Measurements from ENCODE around the gene MORF4L2.

Gene MORF4L2, protein sequence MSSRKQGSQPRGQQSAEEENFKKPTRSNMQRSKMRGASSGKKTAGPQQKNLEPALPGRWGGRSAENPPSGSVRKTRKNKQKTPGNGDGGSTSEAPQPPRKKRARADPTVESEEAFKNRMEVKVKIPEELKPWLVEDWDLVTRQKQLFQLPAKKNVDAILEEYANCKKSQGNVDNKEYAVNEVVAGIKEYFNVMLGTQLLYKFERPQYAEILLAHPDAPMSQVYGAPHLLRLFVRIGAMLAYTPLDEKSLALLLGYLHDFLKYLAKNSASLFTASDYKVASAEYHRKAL

DNA sequence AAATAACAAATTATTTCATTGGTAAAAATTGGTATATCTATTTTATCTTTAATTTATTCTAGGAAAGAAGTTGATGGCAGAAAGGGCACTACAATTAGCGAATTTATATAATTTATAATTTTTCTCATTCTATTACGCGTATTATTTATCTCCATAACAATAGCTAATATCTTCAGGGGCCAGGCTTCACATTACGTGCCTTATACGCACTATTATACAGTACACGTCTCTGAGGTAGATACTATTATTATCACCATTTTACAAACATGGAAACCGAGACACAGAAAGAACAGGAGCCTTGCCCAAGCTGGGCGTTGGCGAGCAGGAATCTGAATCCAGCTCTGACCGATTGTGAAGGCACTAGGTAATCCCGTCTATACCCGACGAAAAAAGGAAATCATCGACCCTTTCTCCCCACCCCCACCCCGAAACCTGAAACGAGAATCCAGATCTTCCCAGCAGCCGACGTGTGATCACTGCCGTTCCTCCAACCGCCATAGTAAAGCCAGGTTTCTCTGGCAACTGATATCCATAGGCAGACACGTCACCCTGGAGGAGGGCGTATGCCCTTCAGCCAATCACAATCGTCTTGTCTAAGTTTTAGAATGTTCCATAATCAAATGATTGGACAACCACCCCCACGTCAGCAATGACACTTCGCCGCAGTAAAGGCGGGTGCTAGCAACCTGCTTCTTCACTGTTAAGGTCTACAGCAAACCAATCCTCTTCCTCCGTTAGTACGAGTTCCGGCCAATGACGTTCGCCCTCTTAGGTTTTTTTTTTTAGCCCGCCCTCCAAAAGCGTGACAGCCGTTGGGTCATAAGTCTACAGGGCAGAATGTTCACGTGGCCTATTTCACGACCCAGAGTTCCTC is at the start of gene MORF4L2:
TSS of gene MORF4L2 (minus strand) at position 501 of the 874 bp plus-strand sequence. CDS start 9,672 bp downstream, outside the sequence.
- peak; percentile 84 for DNase-seq (ENCODE audit: low spot score)

DNA sequence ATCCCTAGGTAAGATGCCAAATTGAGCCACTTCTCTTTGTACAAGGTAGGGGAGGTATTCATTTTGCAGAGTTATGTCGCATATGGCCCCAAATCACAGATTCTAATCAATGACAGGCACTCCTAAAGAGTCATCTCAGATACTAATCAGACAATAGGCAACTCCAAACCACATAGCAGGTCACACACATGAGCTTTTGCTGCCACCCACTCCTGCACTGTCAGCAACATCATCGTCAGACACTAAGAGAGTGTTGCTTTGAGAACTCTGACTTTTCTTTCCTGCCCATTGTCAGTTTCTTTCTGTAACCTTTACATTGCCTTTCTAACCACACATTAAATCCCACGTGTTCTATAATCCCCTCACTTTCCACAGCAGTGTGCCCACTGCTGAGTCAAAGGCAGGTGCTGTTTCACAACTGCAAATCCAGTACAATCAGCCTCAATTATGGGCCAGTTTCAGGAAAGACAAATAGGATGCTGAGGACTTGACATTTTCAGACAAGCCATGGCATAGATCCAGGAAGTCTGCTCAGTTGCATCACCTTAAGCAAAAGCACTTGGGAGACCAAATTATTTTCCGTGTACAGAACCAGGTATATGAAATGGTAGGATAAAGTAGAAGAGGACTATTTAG is 47.7 kb upstream of the MORF4L2 start:
- DNase-seq (ENCODE audit: low spot score), result no peak

DNA sequence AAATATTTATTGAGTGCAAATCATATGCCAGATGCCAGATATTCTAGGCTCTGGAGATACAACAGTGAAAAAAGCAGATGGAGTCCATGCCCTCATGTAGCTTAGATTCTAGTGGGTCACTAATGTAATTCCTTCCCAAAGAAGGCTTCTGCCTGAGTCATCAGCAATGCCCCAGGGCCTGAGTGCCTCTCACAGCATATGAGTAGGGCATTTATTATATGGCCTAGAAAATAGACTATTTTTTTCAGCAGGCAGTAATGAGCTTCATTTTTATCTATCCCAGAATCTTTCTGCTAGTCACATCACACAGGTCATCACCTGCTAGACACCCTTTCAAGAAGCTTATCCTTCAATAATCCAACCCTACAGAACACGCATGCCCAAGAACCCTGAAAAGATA is 46.5 kb upstream of the MORF4L2 start:
- no peak for DNase-seq (ENCODE audit: low spot score)

DNA sequence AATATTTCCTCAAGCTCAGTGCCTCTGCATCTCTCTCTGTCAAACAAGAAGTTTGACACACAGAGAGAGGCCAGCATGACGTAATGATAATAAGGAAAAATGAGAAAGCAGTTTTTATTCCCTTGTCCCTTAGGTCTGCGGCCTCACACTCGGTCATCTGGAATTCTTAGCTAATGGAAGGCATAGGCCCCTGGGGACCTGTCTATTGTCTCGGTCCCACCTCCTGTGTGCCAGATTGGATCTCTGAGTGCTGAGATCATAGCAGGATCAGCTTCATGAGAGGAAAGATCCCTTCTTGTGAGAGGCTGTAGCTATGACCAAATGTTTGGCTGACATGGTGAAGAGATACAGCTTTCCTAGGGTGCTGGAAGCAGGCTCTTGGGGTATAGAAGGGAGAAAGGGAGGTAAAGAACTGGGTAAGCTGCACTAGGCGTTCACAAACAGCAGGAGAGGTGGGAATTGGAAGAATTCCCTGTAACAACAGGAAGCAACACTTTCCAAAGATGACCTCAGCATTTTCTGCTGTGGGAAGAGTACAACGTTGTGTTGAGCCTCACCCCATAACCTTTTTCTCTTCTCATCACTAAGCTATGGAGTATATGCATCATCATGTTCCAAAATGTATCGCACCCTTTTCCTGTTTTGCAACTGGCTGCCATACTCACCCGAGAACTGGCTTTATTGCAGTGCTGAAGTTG is 44.4 kb upstream of the MORF4L2 start:
- DNase-seq (ENCODE audit: low spot score), result no peak

DNA sequence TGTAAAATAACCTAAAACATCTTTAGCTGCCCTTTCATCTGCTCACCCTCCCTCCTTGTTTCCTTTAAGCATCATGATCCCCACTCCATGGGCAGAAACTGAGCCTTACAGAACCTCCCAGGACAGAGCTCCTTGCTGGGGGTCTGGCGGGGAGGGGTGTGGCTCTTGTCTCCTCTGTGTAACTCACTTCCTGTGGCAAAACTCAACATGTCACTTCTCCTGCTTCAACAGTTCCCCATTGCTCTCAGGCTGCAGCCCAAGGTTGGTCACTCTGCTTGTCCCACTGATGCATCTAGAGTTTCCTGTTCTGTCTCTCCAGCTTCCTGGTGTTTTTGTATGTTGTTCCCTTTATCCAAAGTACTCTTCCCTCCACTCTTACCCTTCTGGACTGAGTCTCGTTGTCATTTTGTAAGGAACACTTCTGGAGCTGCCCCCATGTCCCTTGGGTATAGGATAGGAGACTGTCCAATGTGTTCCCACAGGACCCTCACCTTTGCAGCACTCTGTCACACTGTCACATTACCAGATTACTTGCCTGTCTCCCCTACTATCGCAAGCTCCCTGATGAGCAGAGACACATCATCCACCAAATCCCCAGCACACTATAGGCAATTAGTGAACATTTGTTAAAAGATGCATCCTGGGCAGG is 43.8 kb upstream of the MORF4L2 start:
- no peak for DNase-seq (ENCODE audit: low spot score)

DNA sequence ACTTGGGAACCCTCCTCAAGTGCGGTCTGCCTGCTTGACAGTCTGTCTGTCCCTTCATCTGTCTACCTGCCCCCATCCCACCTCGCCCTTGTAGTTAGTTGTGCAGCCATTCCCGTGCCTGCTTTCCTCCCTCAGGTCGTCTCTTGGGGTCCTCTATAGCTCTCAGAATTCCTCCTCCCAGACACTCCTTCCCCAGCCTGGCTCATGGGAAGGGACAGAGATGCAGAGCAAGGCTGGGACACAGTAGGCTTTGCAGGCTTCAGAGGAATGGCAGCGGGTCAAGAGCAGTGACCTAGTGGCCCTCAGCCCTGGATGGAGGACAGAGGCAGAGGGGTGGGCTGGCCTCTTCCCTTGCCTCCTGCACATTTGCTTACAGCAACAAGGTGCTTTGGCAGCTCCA is 42.5 kb upstream of the MORF4L2 start:
- no peak for DNase-seq (ENCODE audit: low spot score)

DNA sequence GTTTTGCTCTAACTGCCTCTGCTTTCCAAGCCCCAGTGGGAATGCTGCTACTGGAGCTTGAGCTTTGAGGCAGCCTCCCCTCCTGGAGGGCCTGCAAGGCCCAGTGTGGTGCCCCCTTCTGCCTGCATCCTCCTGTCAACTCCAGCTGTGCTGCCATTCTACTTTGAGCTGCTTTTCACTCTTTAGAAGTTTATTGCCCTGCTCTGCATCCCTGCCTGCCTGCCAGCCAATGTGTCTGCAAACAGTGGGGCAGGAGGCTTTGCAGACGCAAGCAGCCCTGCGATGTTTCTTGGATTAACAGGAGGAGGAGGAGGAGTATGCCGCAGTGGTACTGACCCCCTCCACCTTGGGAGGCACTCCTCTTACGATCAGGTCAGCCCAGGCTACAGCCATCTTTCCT is 40.6 kb upstream of the MORF4L2 start:
- DNase-seq (ENCODE audit: low spot score), result no peak

DNA sequence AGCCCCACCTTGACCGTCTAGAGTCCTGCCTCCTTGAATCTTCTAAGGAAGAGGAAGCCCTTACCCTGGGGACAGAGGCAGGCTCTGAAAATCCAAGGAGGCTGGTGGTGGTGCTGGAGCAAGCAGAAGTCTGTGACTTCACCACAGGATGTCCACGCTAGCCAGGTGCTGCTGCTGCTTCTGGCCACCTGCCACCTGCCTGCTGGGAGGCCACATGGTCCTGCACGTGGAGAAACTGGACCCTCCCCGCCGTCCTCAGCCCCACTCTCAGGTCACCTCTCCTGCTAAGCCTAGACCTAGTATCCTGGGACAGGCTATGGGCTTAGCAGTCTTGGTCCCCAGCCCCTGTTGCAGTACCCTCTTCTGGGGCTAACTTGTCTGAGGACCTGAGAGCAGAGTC is 40.0 kb upstream of the MORF4L2 start:
- DNase-seq (ENCODE audit: low spot score), result no peak

DNA sequence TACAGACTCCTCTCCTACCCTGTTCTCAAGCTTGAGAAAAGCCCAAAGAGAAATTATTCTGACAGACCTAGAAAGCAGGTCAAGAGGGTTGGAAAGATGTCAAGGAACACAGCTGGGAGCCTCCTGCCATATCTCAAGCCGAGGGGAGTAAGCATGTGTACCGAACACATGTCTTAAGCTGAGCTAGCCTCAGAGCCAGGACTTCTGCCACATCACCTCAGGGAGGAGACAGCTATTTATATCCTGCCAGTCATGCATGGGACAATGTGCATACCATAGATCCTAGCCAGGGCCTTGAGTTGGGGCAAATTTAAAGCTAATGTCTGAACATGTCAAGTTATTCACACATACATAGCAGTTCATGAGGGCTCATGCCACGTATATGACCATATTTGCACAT is 36.0 kb upstream of the MORF4L2 start:
- DNase-seq (ENCODE audit: low spot score), result no peak

DNA sequence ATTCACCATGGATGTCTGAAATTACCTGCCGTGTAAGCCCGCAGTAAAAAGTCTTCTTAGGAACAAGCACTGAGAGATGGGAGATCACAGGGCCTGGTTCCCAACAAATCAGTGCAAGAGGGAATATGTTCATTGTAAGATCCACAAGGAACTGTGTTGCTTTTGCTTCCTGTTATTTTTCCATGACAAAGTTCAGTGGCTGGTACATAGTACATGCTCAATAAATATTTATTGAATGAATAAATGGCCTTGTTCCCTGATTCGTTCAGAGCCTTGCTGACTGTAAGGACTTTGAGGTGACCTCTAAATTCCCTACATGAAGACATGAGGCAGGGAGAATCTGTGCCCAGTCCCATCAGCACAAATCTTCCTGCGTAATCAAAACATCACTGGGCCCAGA is 31.6 kb upstream of the MORF4L2 start:
- no peak for DNase-seq (ENCODE audit: low spot score)

DNA sequence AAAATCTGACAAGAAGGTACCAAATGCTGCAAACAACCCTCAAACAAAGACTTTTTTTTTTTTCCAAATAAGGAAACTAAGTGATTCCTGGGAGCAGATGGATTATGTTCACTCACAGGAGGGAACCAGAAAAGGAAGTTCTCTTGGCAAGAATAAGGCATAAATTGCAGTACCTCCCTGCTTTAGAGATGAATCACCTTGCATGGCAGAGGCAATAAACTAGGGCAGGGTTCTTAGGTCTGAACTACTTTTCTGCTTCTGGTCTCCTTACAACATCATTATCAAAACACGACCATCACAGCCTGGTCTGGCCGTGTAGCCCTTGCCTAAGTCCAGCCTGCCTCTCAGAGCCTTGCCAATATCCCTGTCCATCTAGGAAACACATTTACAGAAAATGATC is 30.5 kb upstream of the MORF4L2 start:
- no peak for DNase-seq (ENCODE audit: low spot score)

DNA sequence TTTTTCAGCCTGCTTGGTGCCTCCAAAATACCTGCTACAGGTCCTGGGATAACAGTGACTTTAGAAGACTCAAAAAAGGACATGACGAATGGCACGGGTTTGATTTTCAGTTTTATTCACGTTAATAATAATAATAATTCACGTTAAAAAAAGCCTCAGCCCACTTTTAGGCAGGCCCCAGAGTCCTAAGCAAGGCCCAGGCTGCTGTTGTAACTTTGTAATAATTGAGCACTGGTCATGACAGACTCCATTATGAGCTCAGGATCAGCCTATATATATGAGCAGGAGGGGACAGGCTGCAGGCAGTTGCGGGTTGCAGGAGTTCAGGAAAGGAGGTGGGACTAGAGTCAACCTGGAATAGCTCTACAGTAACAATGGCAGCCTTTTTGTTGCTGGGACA is 24.1 kb upstream of the MORF4L2 start, which contains the start of gene TMEM31:
TSS of gene TMEM31 (plus strand) at position 301 of the 400 bp plus-strand sequence. CDS start 1,350 bp downstream, outside the sequence.
- DNase-seq (ENCODE audit: low spot score), result no peak

DNA sequence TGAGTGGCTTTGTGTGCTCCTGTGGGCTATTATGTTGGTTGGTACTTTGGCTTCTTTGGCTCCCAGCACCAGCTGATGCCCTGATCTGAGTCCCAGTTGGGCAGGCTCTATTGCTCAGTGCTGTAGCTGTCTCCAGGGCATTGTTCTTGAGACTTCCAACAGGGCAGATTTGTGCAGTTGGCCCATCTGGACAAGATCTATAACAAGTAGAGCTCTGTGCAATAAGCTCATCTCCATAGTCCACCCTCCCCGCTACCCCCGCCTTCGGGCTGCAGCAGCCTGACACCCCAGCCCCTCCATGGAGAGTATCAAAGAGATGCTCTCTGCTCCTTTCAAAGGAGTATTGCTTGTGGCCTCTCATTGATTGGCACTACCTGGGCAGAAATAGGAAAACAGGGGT is 18.4 kb upstream of the MORF4L2 start:
- no peak for DNase-seq (ENCODE audit: low spot score)

DNA sequence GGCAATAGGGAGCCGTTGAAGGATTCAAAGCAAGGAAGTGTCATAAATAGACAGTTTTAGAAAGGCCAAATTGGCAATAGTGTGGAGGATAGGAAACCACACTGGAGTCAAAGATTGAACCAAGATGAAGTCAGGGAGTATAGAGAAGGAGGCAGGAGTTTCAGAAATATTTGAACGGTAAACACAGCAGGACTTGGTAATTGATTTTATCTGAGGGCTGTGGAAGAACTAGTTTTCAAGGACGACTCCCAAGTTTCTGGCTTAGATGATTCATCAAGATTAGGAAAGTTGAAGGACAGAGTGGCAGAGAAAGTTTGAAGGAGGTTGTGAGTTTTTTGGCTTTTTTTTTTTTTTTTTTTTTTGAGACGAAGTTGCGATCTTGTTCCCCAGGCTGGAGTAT is 12.7 kb upstream of the MORF4L2 start:
- no peak for DNase-seq (ENCODE audit: low spot score)

DNA sequence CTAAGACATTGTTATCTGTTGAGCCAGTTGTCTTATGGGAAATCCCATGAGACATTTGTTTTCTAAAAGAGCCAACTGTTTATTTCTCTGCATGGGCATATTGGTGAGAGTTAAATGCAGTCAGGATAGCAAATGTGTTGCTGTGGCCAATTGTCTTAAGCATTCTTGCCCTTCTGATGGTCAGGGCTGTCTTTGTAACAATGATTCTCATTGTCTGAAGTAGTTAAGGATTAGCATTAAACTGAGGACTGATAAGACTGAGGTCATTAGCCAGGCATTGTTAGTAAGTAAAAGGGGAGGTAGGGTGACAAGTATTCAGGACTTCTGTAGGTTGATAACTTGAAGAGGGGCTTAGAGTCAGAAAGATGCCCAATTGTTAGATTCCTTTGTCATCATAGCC is 11.2 kb upstream of the MORF4L2 start:
- DNase-seq (ENCODE audit: low spot score), result no peak

DNA sequence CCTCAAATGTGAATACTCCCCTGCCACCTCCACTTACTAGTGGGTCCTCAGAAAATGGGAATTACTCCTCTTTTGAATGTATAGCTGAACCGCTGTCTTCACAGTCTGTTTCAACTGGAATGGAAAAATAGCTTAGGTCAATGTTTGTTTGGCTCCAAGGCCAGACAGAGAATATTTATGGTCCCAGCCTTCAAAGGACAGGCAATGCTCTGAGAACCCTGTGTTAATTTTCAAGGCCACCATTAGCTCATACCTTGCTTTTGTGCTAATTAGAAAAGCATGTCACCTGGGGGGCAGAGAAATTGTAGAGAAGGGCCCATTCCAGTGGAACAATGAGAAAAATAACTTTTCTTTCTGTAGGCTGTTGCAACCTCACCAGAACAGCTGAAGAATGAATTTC is 4.6 kb upstream of the MORF4L2 start:
- no peak for DNase-seq (ENCODE audit: low spot score)

DNA sequence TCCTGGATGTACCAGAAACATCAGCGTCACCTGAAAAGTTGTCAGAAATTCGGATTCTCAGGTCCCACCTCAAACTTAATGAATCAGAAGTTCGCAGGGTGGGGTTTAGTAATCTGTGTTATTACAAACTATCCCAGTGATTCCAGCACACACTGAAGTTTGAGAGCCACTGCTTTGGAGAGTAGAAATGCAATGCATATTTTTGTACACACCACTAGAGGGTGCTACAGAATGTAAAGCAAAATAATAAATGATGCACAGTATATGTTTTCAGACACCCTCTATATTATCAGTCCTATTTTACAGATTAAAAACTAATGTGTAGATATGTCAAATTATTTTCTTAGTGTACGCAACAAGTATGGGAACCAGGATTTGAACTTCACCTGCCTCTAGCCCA is 2.4 kb upstream of the MORF4L2 start:
- peak; percentile 6 for DNase-seq (ENCODE audit: low spot score)

DNA sequence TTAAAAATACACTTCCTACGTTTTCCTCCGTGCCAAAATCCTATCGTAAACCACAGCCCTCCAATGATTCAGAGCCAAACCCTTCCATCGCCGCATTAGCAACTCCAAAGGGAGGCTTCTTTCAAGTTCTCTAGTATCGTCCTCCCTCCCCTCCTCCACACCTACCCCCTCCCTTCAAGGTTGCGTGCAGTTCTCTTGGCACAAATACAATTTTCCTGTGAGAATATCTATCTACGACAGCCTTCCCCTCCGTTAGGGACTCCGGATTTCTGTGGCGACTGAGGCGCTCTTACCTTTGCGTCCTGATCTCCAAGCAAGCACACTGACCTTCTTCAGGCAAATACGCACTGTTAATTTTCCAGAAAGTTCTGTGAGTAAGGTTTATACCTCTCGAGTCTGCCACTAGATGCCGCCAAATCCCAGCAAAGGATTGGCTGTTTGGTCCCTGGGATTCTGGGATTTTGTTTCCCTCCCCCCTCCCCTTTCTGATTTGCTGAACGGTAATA is 1.2 kb upstream of the MORF4L2 start:
- peak; percentile 24 for DNase-seq (ENCODE audit: low spot score)

DNA sequence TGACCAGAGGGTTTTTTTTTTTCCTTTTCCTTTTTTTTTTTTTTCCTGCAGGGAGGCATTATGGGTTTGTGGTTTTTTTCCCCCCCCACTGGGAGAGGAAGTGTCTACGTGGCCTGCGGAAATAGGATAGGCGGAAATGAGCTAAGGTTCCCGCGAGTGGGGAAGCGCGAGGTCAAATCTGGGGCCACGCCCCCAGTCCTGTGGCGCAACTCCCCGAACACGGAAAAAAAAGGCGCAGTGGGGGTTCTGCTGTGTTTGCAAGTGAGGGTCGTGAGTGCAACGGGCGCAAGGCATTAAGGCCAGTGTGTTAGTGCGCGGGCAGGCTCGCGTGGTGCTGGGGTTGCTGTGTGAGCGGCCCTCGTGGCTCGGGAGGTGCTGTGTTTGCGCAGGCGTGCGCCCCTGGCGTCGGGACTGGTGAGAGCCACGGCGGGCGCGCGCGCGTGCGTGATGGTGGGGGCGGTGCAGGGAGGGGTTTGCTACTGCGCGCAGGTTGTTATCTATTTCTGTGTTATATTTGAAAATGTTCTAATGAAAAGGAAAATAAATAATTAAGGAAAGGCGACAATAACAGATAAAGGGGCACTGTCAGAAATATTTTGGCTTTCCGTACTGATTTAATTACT is 685 bp upstream of the MORF4L2 start:
- peak; percentile 75 for DNase-seq (ENCODE audit: low spot score)

DNA sequence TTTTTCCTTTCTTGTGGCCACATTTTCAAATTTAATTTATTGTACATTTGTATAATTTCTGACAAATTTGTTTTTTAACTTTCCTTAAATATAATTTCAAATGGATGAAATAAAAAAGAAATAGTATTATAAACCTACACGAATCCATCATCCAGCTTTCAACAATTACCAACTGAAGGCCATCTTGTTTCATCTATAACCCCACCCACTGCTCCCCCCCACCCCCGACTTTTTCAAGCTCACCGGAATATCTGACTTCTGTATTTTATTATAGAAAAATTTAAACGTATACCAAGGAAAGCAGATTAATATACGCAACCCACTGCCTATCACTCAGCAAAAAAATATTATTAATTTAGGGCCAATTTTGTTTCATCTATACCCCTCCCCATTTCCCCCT is 1.1 kb downstream of the MORF4L2 start:
- DNase-seq (ENCODE audit: low spot score), result no peak

DNA sequence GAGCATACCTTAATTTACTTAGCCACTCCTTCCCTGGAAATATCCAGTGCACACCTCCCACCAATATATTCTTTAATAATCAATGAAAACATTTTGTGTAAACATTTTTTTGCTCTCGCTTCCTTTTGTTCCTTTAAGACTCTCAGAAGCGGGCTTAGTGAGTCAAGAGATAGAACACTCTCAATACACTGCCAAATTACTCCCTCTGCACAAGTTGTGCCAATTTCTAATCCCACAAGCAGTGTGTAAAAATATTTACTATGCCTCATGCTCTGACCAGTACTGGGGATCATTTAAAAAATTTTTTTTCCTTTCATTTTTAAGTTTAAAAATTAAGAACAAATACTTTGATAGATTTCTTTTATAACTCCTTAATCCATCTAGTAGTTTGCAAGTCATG is 5.1 kb downstream of the MORF4L2 start:
- no peak for DNase-seq (ENCODE audit: low spot score)

Measured in germinal center (tissue), 1 donor.